Fibroblast of skin of right biceps (primary cell): ENCODE data around the gene GLMP.

Experiments
- DNase-seq: peaks from one replicate; pipeline ENCODE4 v3.0.0-alpha.2; 2013

Gene GLMP

DNA sequence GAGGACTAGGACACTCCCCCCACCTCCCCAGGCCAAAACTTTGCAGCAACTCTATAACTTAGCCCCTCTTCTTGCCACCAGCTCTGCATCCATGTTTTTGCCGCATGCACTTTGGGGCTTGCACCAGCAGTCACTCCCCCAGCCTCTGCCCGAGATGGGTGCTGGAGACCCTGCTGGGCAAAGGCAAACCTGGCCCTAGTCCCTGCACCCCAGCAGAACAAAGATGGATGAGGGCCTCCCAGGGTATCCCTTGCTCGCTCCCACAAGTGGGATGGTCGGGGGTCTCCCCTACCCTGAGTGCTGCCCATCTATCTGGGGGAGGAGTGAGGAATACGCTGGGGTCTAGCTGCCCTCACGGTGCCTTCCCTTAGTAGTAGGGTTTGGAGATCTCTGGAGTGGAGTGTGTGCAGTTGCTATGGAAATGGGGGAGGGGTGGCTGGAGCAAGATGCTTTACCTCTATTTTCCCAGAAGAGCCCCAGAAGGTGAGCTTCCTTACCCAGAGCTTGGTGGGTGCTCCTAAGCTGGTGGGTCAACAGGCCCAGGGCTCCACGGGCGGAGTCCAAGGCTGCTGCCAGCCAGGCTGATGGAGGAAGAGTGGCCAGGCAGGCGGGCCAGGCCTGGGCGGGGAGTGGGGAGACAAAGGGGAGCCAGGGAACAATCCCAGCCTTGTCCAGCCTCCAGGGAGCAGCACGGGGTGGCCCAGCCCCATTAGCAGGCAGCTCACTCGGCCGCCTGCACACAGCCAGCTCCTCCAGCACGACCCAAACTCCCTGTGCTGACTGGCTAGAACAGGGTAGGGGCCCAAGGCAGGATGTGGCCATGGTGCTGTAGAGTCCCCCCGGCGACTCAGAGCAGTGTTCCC, 47.8 kb downstream of the GLMP start, which contains the start of gene PAQR6:
PAQR6 (minus strand) TSS at position 597 of the 863 bp plus-strand sequence. CDS start 1,325 bp downstream, outside the sequence.
- no peak for DNase-seq

GRCh38 chr1:156246781-156247459, 48.6 kb downstream of the GLMP start:
- DNase-seq = no peak

GRCh38 chr1:156246241-156246780, 49.2 kb downstream of the GLMP start:
- no peak for DNase-seq

- DNase-seq = peak; percentile 25
Measured at GRCh38 chr1:156245451-156246232, 49.8 kb downstream of the GLMP start.

GRCh38 chr1:156244712-156245111, 50.8 kb downstream of the GLMP start:
- no peak for DNase-seq

DNA sequence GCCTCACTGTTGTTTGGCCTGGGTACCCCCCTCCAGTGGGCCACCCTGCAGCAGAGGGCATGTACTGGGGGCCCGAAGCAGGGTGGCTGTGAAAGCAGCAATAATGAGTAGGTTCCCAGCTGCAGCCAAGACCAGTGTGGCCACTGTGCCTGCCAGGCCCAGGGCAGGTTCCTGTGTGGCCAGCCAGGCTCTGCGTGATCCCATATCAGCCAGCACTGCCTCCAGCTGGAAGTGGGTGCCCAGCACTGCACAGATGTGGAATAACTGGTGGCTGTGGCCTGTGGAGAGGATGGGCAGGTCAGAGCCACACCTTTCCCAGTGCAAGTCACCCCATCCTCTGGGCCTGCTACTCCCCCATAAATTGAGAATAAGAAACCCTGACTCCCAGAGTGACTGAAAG, 51.4 kb downstream of the GLMP start:
- no peak for DNase-seq

DNA sequence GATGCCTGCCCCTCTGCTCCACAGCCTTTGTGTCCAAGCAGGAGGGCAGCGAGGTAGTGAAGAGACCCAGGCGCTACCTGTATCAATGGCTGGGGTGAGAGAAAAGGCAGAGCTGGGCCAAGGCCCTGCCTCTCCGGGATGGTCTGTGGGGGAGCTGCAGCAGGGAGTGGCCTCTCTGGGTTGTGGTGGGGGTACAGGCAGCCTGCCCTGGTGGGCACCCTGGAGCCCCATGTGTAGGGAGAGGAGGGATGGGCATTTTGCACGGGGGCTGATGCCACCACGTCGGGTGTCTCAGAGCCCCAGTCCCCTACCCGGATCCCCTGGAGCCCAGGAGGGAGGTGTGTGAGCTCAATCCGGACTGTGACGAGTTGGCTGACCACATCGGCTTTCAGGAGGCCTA, 52.7 kb downstream of the GLMP start:
- no peak for DNase-seq
